ENCODE measurements around the gene SMURF2.

The SMURF2 gene

DNA sequence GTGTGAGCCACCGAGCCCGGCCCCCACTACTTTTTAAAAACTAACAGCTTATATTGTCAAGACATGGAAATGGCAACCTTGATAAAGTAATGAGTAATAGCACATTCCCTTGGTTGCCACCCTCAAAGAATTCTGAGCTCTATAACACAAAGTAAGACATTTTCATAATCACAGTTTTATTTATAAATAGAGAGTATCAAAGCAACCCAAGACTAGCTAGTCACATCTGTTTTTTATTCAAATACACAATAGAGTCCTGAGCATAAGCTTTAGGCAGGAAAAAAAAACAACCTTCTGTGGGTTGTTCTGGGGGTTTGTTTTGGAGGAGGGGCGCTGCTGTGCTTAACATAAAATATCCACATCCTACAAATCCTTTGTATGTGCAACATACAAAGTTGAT is 86.7 kb downstream of the SMURF2 start:
- TF ChIP-seq, protein P1, sequence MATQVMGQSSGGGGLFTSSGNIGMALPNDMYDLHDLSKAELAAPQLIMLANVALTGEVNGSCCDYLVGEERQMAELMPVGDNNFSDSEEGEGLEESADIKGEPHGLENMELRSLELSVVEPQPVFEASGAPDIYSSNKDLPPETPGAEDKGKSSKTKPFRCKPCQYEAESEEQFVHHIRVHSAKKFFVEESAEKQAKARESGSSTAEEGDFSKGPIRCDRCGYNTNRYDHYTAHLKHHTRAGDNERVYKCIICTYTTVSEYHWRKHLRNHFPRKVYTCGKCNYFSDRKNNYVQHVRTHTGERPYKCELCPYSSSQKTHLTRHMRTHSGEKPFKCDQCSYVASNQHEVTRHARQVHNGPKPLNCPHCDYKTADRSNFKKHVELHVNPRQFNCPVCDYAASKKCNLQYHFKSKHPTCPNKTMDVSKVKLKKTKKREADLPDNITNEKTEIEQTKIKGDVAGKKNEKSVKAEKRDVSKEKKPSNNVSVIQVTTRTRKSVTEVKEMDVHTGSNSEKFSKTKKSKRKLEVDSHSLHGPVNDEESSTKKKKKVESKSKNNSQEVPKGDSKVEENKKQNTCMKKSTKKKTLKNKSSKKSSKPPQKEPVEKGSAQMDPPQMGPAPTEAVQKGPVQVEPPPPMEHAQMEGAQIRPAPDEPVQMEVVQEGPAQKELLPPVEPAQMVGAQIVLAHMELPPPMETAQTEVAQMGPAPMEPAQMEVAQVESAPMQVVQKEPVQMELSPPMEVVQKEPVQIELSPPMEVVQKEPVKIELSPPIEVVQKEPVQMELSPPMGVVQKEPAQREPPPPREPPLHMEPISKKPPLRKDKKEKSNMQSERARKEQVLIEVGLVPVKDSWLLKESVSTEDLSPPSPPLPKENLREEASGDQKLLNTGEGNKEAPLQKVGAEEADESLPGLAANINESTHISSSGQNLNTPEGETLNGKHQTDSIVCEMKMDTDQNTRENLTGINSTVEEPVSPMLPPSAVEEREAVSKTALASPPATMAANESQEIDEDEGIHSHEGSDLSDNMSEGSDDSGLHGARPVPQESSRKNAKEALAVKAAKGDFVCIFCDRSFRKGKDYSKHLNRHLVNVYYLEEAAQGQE (IDR thresholded peaks at IDR 0.05; ENCODE audit: insufficient read depth in 1 of 2, low read depth in 2 of 2, low read length in 2 of 2): no peak
- TF ChIP-seq POLR2AphosphoS5 (IDR thresholded peaks at IDR 0.05; ENCODE audit: low read depth, low read length) (no peak), FOXP2 (optimal IDR thresholded peaks at IDR 0.05; ENCODE audit: borderline replicate concordance, extremely low read depth, extremely low read length, insufficient read depth) (no peak), SIN3A (IDR thresholded peaks at IDR 0.05; ENCODE audit: borderline replicate concordance, insufficient read depth, low read length) (no peak), TAF1 (IDR thresholded peaks at IDR 0.05; ENCODE audit: borderline replicate concordance, insufficient read depth, low read length) (no peak)

DNA sequence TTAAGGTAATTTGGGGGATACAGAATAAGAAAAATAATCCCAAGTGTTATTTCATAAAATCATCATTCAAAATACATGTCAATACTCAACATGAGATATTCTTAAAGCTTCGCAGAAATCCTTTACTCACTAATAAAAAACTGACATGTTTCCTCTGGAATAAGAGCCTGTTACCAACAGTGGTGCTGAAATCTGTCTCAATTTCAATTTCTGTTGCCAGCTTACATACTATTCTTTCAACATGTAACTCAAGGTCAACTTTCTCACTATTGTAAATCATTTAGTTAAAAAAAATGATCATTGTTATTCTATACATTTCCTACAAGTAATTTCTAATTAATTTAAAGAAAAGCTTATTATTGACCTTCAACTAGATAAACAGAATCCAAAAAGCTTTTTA is 87.5 kb downstream of the SMURF2 start:
- TF ChIP-seq SIN3A (IDR thresholded peaks at IDR 0.05; ENCODE audit: borderline replicate concordance, insufficient read depth, low read length): no peak

DNA sequence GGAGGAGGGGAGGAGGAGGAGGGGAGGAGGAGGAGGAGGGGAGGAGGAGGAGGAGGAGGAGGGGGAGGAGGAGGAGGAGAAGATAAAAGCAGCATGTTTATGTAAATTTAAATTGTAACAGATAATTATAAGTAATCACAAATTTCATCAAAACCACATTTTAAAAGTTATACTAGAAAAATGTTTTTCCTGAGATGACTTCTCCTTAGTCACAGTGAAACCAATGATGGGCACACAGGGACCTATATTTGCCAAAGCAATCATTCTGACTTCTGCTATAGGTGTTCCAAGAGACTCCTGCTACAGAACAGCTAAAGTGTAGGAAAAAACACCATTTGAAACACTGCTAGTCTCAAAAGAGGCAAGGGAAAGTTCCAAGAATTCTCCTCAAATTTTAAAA is 88.9 kb downstream of the SMURF2 start:
- TF ChIP-seq, protein P1 (IDR thresholded peaks at IDR 0.05; ENCODE audit: insufficient read depth in 1 of 2, low read depth in 2 of 2, low read length in 2 of 2): no peak
- TF ChIP-seq POLR2AphosphoS5 (IDR thresholded peaks at IDR 0.05; ENCODE audit: low read depth, low read length) (no peak), TAF1 (IDR thresholded peaks at IDR 0.05; ENCODE audit: borderline replicate concordance, insufficient read depth, low read length) (no peak), FOXP2 (optimal IDR thresholded peaks at IDR 0.05; ENCODE audit: borderline replicate concordance, extremely low read depth, extremely low read length, insufficient read depth) (no peak), SIN3A (IDR thresholded peaks at IDR 0.05; ENCODE audit: borderline replicate concordance, insufficient read depth, low read length) (no peak)

- TF ChIP-seq TAF1 (IDR thresholded peaks at IDR 0.05; ENCODE audit: borderline replicate concordance, insufficient read depth, low read length): no peak
- no peak for TF ChIP-seq SIN3A (IDR thresholded peaks at IDR 0.05; ENCODE audit: borderline replicate concordance, insufficient read depth, low read length)
- TF ChIP-seq, protein P1 (IDR thresholded peaks at IDR 0.05; ENCODE audit: insufficient read depth in 1 of 2, low read depth in 2 of 2, low read length in 2 of 2): no peak
- no peak for TF ChIP-seq FOXP2 (optimal IDR thresholded peaks at IDR 0.05; ENCODE audit: borderline replicate concordance, extremely low read depth, extremely low read length, insufficient read depth)
- no peak for TF ChIP-seq POLR2AphosphoS5 (IDR thresholded peaks at IDR 0.05; ENCODE audit: low read depth, low read length)
These were observed 89.4 kb downstream of the SMURF2 start for GRCh38 chr17:64572682-64573154.

DNA sequence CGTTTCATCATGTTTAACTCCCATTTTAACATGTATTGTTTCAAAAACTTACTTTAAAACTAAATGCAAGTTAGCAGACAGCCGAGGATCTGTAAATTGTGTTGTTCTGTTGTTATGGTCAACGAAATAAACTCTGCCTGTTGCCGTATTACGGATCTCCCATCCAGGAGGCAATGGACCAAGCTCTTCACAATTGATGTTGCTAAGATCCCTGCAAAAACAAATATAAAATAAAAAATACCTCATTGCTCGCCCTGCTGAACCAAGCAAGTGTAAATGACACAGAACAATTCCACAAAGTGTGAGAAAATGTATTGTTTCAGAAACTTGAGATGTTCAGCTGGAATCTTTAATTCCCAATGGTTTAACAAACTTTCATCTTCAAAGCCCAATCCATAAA is 90.4 kb downstream of the SMURF2 start:
- TF ChIP-seq POLR2AphosphoS5 (IDR thresholded peaks at IDR 0.05; ENCODE audit: low read depth, low read length): no peak
- no peak for TF ChIP-seq TAF1 (IDR thresholded peaks at IDR 0.05; ENCODE audit: borderline replicate concordance, insufficient read depth, low read length)
- no peak for TF ChIP-seq SIN3A (IDR thresholded peaks at IDR 0.05; ENCODE audit: borderline replicate concordance, insufficient read depth, low read length)
- no peak for TF ChIP-seq FOXP2 (optimal IDR thresholded peaks at IDR 0.05; ENCODE audit: borderline replicate concordance, extremely low read depth, extremely low read length, insufficient read depth)
- TF ChIP-seq, protein P1 (IDR thresholded peaks at IDR 0.05; ENCODE audit: insufficient read depth in 1 of 2, low read depth in 2 of 2, low read length in 2 of 2): no peak
